ENCODE data around the gene DSCAML1.

GRCh38 chr11:117417342-117417741 is 379.7 kb downstream of the DSCAML1 start:
- TF ChIP-seq PATZ1 (CRISPR knock-in tag; IDR thresholded peaks at IDR 0.05; ENCODE audit: borderline replicate concordance) (no peak), ISL1 (CRISPR knock-in tag; IDR thresholded peaks at IDR 0.05) (no peak), ZFP30 (CRISPR knock-in tag; IDR thresholded peaks at IDR 0.05) (no peak), BACH2 (CRISPR knock-in tag; IDR thresholded peaks at IDR 0.05; ENCODE audit: borderline replicate concordance) (no peak), OSR1 (CRISPR knock-in tag; IDR thresholded peaks at IDR 0.05) (no peak), POU6F1 (CRISPR knock-in tag; IDR thresholded peaks at IDR 0.05; ENCODE audit: borderline replicate concordance, low read depth) (no peak), PPARA (CRISPR knock-in tag; IDR thresholded peaks at IDR 0.05; ENCODE audit: borderline replicate concordance) (no peak), ZNF70 (CRISPR knock-in tag; IDR thresholded peaks at IDR 0.05) (no peak), ZC3H10 (CRISPR knock-in tag; IDR thresholded peaks at IDR 0.05) (no peak), GLIS3 (CRISPR knock-in tag; IDR thresholded peaks at IDR 0.05) (no peak), ZNF8 (CRISPR knock-in tag; IDR thresholded peaks at IDR 0.05) (no peak), TSHZ2 (CRISPR knock-in tag; IDR thresholded peaks at IDR 0.05) (no peak), CREB5 (CRISPR knock-in tag; IDR thresholded peaks at IDR 0.05; ENCODE audit: low read depth) (no peak)

Data from SK-N-SH treated with all-trans-retinoic acid at 6 μM for 48 hours (cell line).